ENCODE results near the gene STK32B. TPM values are rescaled to one million over a fixed set of nuclear protein-coding genes. Genes with fewer than 3 reads are reported as not detected.
"Not testable (repeated sequence)": the region's sequence is repeated elsewhere in the genome, so short reads cannot be mapped to it uniquely, and the experiment has no call there.

The STK32B gene
- total RNA-seq, 2 experiments from 2014 or later: not detected

- no peak overlapping the region for H3K27ac Mint-ChIP-seq
Measured at GRCh38 chr4:5165420-5166369, 114.4 kb downstream of the STK32B start.

GRCh38 chr4:5166377-5166776 is 115.1 kb downstream of the STK32B start:
- Mint-ChIP-seq H3K27ac (no peak overlapping the region), H3K4me3 (no peak overlapping the region), H3K27me3 (no peaks in the 10 kb centered on the region), H3K9me3 (peaks cover 2% of the 10 kb centered on the region), H3K4me1 (ENCODE audit: low read depth) (no peaks in the 10 kb centered on the region), H3K36me3 (ENCODE audit: low read depth) (no peaks in the 10 kb centered on the region)
- no peak for ATAC-seq
- ChIA-PET POLR2A (no interaction called here), CTCF (no interaction called here)
- intact Hi-C loops (cut with micrococcal nuclease): no loop called here
- no peak for DNase-seq
- TF ChIP-seq, protein P1, sequence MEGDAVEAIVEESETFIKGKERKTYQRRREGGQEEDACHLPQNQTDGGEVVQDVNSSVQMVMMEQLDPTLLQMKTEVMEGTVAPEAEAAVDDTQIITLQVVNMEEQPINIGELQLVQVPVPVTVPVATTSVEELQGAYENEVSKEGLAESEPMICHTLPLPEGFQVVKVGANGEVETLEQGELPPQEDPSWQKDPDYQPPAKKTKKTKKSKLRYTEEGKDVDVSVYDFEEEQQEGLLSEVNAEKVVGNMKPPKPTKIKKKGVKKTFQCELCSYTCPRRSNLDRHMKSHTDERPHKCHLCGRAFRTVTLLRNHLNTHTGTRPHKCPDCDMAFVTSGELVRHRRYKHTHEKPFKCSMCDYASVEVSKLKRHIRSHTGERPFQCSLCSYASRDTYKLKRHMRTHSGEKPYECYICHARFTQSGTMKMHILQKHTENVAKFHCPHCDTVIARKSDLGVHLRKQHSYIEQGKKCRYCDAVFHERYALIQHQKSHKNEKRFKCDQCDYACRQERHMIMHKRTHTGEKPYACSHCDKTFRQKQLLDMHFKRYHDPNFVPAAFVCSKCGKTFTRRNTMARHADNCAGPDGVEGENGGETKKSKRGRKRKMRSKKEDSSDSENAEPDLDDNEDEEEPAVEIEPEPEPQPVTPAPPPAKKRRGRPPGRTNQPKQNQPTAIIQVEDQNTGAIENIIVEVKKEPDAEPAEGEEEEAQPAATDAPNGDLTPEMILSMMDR (IDR thresholded peaks at IDR 0.05): no peak

More at GRCh38 chr4:5165420-5166369, 114.4 kb downstream of the STK32B start:
- TF ChIP-seq, protein P1 (IDR thresholded peaks at IDR 0.05): no peak
- ChIA-PET POLR2A (no interaction called here), CTCF (no interaction called here)
- peaks cover 2% of the 10 kb centered on the region for H3K9me3 Mint-ChIP-seq
- no peak overlapping the region for H3K4me3 Mint-ChIP-seq
- intact Hi-C loops (cut with micrococcal nuclease): no loop called here
- no peaks in the 10 kb centered on the region for H3K27me3 Mint-ChIP-seq
- ATAC-seq: no peak
- no peak for DNase-seq
- H3K36me3 Mint-ChIP-seq (ENCODE audit: low read depth): no peaks in the 10 kb centered on the region
- H3K4me1 Mint-ChIP-seq (ENCODE audit: low read depth): no peaks in the 10 kb centered on the region

DNA sequence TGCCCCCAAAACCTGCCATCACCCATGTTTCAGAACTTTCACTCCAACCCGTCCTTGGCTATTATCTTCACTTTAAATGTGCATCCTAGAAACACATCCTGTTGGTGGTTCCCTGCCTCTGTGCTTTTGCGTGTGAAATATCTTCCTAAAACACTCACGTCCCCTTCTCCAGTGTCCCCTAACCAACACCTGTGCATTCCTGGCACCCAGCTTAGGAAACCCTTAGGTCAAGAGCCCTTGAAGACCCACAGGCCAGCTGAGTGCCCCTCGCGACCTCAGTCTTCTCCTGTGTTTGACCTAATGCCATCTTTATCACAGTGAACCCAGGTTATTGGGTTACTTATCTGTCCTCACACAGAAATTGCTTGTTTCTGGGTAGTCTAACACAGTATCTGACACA is 117.6 kb downstream of the STK32B start:
- POLR2A ChIA-PET: no interaction called here
- CTCF ChIA-PET: no interaction called here
- no peak overlapping the region for H3K27ac Mint-ChIP-seq
- TF ChIP-seq, protein P1 (IDR thresholded peaks at IDR 0.05): no peak
- H3K36me3 Mint-ChIP-seq (ENCODE audit: low read depth): no peaks in the 10 kb centered on the region
- no peak overlapping the region for H3K4me3 Mint-ChIP-seq
- no peaks in the 10 kb centered on the region for H3K4me1 Mint-ChIP-seq (ENCODE audit: low read depth)
- DNase-seq: no peak
- intact Hi-C loops (cut with micrococcal nuclease): no loop called here
- peaks cover 4% of the 10 kb centered on the region for H3K9me3 Mint-ChIP-seq
- H3K27me3 Mint-ChIP-seq: no peaks in the 10 kb centered on the region
- no peak for ATAC-seq

DNA sequence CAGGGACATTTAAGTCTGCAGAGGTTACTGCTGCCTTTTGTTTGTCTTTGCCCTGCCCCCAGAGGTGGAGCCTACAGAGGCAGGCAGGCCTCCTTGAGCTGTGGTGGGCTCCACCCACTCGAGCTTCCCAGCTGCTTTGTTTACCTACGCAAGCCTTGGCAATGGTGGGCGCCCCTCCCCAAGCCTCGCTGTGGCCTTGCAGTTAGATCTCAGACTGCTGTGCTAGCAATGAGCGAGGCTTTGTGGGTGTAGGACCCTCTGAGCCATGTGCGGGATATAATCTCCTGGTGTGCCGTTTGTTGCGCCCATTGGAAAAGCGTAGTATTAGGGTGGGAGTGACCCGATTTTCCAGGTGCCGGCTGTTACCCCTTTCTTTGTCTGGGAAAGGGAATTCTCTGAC is 124.6 kb downstream of the STK32B start:
- H3K36me3 Mint-ChIP-seq (ENCODE audit: low read depth); POLR2A ChIA-PET; DNase-seq; H3K27me3 Mint-ChIP-seq; CTCF ChIA-PET; intact Hi-C loops (cut with micrococcal nuclease); H3K4me3 Mint-ChIP-seq; H3K4me1 Mint-ChIP-seq (ENCODE audit: low read depth); H3K9me3 Mint-ChIP-seq; H3K27ac Mint-ChIP-seq; ATAC-seq: not testable (repeated sequence)

DNA sequence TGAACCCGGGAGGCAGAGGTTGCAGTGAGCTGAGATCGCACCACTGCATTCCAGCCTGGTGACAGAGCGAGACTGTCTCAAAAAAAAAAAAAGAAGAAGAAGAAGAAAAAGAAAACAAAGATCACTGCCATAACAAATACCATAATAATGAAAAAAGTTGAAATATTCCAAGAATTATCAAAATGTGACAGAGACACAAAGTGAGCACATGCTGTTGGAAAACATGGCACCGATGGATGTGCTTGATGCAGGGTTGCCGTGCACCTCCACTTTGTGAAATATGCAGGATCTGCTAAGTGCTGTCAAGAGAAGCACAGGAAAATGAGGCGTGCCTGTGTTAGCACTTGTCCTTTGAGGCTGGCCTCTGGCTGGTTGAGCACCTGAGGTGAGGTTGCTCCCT is 133.3 kb downstream of the STK32B start:
- intact Hi-C loops (cut with micrococcal nuclease): no loop called here
- H3K27ac Mint-ChIP-seq: no peak overlapping the region
- no peaks in the 10 kb centered on the region for H3K36me3 Mint-ChIP-seq (ENCODE audit: low read depth)
- ChIA-PET POLR2A (no interaction called here), CTCF (no interaction called here)
- ATAC-seq (no peak), DNase-seq (no peak)
- TF ChIP-seq, protein P1 (IDR thresholded peaks at IDR 0.05): no peak
- H3K4me3 Mint-ChIP-seq: no peak overlapping the region
- H3K9me3 Mint-ChIP-seq: no peaks in the 10 kb centered on the region
- H3K27me3 Mint-ChIP-seq: no peaks in the 10 kb centered on the region
- H3K4me1 Mint-ChIP-seq (ENCODE audit: low read depth): no peaks in the 10 kb centered on the region

All from activated CD8-positive, alpha-beta T cell treated with anti-CD3 and anti-CD28 coated beads for 36 hours (primary cell).